Retinal pigment epithelial cell (primary cell): ENCODE data around the gene CHMP5.
A peak's percentile ranks its signal among the peaks of the same experiment; 100 is the strongest.

ENCODE experiments used
- DNase-seq: peaks from one replicate; pipeline ENCODE4 v3.0.0-alpha.2; 2010; ENCODE audit warnings: low read depth
- H3K4me3 ChIP-seq: 2 replicates; pipeline ENCODE4 v1.5.1; 2011; ENCODE audit warnings: mild to moderate bottlenecking, low read length, control low read depth, moderate library complexity
- CTCF ChIP-seq: conservative IDR thresholded peaks from 2 replicates; pipeline ENCODE4 v1.5.1; 2011; ENCODE audit warnings: low read depth, low read length, control low read depth, inconsistent platforms

Gene CHMP5

DNA sequence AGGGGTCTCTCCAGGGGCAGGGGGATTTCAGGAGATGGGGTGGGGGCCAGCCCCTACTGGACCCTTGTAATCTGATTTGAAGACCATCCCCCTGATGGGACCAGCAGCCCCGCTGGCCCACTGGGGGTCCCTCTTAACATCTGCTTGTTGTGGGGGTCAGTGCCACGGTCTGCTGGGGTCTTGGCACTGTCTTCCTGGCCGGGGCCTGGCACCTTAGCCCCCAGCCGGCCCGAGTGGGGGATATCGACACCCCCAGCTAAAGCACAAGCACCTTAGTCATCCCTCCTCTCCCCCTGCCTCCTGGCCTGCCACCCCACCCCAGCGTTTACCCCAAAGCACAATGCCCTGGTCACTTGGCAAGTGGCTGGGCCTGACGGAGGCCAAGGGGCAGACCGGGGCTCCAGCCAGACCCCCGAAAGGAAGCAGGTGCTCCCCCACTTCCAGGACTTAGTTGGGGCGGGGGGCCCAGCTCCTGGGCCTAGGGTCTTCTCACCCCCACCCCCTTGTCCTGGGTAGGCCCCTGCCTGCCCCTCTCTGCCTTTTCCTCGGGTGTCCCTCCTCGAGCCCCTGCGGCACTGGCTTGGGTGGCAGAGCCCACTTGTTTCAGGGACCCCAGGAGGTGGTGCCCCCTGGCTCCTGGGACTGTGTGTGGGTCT, 24.1 kb downstream of the CHMP5 start:
- no peak for DNase-seq
- no peak overlapping the region for H3K4me3 ChIP-seq
- TF ChIP-seq CTCF = no peak

DNA sequence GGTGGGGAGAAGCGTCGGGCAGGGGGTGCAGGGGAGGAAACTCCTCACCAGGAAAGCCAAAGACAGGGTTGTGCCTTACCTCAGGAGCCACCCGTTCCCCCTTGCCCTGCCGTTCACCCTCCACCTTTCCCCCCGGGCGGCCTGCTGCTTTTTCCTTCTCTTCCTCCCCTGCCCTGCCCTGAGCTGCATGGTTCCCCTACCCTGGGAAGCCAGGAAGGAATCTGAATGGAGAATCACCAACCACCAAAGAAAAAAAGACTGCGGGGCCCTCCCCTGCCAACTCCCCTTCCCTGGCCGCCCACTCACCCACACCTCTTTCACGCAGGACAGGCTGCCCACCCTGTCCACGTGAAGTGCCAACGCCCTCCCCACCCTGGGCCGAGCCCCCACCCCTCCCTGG, 24.6 kb downstream of the CHMP5 start:
- no peak for DNase-seq
- TF ChIP-seq CTCF = no peak
- peak overlapping the region; percentile 92 for H3K4me3 ChIP-seq

DNA sequence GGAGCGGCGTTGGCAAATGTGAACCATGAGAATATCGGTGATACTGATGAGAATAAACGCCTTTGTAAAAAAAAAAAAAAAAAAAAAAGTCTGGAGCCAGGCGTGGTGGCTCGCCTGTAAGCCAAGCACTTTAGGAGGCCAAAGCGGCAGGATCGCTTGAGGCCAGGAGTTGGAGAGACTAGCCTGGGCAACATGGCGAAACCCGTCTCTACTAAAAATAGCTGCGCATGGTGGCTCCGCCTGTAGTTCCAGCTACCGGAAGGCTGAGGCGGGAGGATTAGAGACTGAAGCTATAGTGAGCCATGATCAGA, 25.0 kb downstream of the CHMP5 start:
- H3K4me3 ChIP-seq = peak overlapping the region; percentile 92
- no peak for TF ChIP-seq CTCF
- DNase-seq = no peak

- peak; percentile 97 for DNase-seq
- no peak for TF ChIP-seq CTCF
- H3K4me3 ChIP-seq = peak within 1 kb of the TSS; percentile 92
These were observed 25.6 kb downstream of the CHMP5 start, which contains the start of gene NFX1 for GRCh38 chr9:33290247-33291030. TSS of gene NFX1 (plus strand) at chr9:33290516. CDS start at chr9:33290573, 57 bp downstream.

DNA sequence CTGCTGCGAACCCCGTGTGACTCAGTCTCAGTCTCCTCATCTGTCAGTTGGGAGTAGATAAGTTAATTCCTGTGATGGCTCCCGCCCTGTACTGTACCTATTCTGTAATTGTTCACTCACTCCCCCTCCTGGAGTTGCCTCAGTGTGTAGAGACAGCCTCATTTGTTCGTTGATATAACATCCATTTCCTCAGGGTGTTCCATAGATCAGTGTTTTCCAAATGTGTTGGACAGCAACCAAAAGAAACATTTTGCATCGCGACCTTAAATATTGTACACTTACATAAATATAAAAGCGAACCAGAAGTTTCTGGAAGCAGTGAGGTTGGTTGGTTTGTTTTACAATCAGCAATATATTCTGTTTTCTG, 26.2 kb downstream of the CHMP5 start:
- peak overlapping the region; percentile 92 for H3K4me3 ChIP-seq
- no peak for DNase-seq
- TF ChIP-seq CTCF = no peak

DNA sequence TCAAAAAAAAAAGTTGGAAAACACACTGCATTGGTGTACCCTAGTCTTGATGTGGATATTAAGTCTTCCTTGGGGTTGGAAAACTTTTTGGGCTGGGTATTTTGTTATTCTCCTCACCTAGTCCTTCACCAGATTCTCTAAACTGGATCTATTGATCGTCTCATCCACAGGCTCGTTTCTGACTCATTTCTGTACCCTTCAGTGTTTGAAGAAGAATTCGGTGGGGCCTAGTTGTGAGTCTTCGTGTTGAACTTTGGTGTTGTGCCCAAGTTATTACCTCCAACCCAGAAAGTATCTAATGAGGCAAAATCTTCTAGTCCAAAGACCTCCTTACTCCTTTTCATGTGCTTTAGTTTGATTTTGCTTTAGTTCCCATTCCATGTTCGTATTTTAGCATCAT, 27.1 kb downstream of the CHMP5 start:
- no peak overlapping the region for H3K4me3 ChIP-seq
- no peak for TF ChIP-seq CTCF
- DNase-seq = no peak

- no peak for TF ChIP-seq CTCF
- DNase-seq = no peak
These were observed 28.9 kb downstream of the CHMP5 start for GRCh38 chr9:33293782-33294181.

More at GRCh38 chr9:33293782-33294181, 28.9 kb downstream of the CHMP5 start:
- no peak overlapping the region for H3K4me3 ChIP-seq
